Measurements from ENCODE around the gene OSCP1. TPM values are rescaled to one million over a fixed set of nuclear protein-coding genes. Genes with fewer than 3 reads are reported as not detected.

Gene OSCP1
- total RNA-seq: 3.2 and 8.3 TPM in 2 replicates

DNA sequence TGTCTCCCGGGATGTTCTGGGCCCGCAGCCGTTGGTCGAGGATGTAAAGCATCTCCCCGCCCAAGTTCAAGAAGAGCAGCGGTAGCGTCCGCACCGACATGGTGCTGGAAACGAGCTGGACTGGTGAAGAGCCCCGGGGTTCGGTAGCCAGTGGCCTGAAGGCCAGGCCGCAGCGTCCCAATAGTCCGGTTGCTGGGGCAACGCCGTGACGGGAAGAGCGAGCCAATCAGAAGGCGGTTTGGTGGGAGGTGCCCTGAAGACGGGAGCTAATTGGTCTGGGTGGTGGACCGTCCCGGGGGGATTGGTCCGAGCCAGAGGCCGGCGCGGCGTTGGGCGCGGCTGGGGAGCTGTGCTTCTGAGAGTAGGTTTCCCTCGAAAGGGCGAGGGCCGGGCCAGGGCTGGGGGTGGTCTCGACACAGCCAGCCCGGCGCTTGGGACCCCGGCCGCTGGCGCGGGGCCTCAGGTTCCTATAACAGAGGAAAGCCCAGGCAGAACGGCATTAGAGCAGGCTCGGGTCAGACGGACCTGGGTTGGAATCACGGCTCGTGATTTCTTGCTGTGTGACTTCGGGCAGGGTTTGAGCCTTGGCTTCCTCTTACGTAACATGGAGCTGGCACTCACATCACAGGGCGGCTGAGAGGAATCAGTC, at the start of gene OSCP1:
Gene OSCP1 (minus strand): TSS at position 182 of the 649 bp plus-strand sequence. CDS start 82 bp downstream, at position 100.

GRCh38 chr1:36482724-36483388, 32.6 kb upstream of the OSCP1 start, which contains the start of gene CSF3R:
TSS of gene CSF3R (minus strand) at chr1:36482913. CDS start at chr1:36479496, 3,417 bp downstream.

GRCh38 chr1:36463803-36464604, 13.8 kb upstream of the OSCP1 start, which contains the start of gene MRPS15:
TSS of gene MRPS15 (minus strand) at chr1:36464384. CDS start at chr1:36464275, 109 bp downstream.

GRCh38 chr1:36397378-36398230, 52.6 kb downstream of the OSCP1 start, which contains the start of gene LSM10:
TSS of gene LSM10 (minus strand) at chr1:36397908. CDS start at chr1:36394129, 3,779 bp downstream.

GRCh38 chr1:36385410-36386264, 64.6 kb downstream of the OSCP1 start, which contains the start of gene STK40:
TSS of gene STK40 (minus strand) at chr1:36385924. CDS start at chr1:36361332, 24,592 bp downstream.

Other genes with a start within 250 kb of the OSCP1 start
- 58.3 and 69.5 TPM in 2 replicates for gene THRAP3, start 226.0 kb downstream of the OSCP1 start, total RNA-seq
- gene SH3D21, start 144.1 kb downstream of the OSCP1 start, total RNA-seq: 3.6 and 4.7 TPM in 2 replicates
- 209 and 221 TPM in 2 replicates for gene EVA1B, start 126.8 kb downstream of the OSCP1 start, total RNA-seq
- 14.3 and 41.7 TPM in 2 replicates for gene STK40, start 64.5 kb downstream of the OSCP1 start, total RNA-seq
- gene LSM10, start 52.5 kb downstream of the OSCP1 start, total RNA-seq: 24.7 and 47.8 TPM in 2 replicates
- 61.2 and 63.3 TPM in 2 replicates for gene MRPS15, start 13.9 kb upstream of the OSCP1 start, total RNA-seq
- gene CSF3R, start 32.5 kb upstream of the OSCP1 start, total RNA-seq: under 0.01 TPM in 1 of 2 replicates, not detected in the other